ENCODE measurements around the gene DMXL1.

The DMXL1 gene

DNA sequence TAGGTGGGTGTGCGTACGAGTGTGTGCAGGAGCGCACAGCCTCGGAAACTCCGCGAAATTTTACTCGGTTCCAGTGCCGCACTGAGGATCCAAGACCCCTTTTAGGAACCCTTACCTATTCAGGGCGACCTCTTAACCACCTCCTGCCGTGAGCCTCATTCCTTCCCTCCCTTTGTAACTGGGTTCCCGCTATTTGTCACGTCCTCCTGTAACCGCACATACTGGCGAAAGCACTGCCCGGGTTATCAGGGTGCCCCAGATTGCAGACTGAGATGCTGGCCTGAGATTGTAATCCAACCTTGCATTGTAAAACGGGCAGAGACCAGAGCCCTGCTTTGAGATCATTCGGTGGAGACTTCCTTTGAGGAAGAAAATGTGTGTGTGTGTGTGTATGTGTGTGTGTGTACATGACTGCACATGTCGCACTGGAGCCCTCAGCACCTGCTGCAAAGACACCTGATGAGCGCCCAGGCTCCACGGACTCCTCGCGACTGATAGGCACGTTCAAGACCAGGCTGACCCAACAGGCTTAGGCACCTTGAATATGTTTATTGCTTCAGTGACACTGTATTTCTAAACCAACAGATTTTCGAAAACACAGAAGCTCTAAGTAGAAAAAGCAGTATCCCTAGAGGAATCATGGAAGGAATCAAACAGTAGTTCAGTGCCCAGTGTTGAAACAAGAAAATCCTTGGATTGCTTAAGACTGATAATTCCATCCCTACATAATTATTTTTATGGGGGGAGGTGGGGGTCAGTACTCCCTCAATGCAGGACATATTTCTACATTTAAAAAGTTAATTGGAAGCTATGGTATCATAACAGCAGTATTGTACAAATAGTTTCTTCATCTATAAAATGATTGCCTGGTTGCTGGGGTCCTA, 198.4 kb downstream of the DMXL1 start:
- DNase-seq = peak; percentile 68
- H3F3A ChIP-seq (ENCODE audit: insufficient read depth, low read length) = peaks cover 15% of the 10 kb centered on the region; the same call in 1 of the 2 replicates
- no peaks in the 10 kb centered on the region for H3K9me2 ChIP-seq (replicated peaks; ENCODE audit: insufficient read depth, low read length)
- no peaks in the 10 kb centered on the region for H3K36me3 ChIP-seq (replicated peaks; ENCODE audit: insufficient read depth, low read length)
- H3K4me1 ChIP-seq (ENCODE audit: low read length) = peaks cover 20% of the 10 kb centered on the region
- peaks cover 47% of the 10 kb centered on the region for H3K79me2 ChIP-seq (ENCODE audit: low read length)
- no peaks in the 10 kb centered on the region for H3K9me3 ChIP-seq (replicated peaks; ENCODE audit: insufficient read depth, low read length)
- H3K27ac ChIP-seq (ENCODE audit: low read length) = peak overlapping the region; percentile 75; the same call in 1 of the 2 replicates
- H2AFZ ChIP-seq (ENCODE audit: low read length) = peak overlapping the region; percentile 28
- H3K4me3 ChIP-seq (ENCODE audit: low read length) = peak overlapping the region; percentile 85
- TF ChIP-seq CTCF (IDR thresholded peaks at IDR 0.05; ENCODE audit: low read length) = no peak
- TF ChIP-seq EZH2phosphoT487 (IDR thresholded peaks at IDR 0.05; ENCODE audit: low read length) = no peak
- no peak for TF ChIP-seq EZH2 (optimal IDR thresholded peaks at IDR 0.05; ENCODE audit: low read depth, low read length)
- no peaks in the 10 kb centered on the region for H3K27me3 ChIP-seq (replicated peaks; ENCODE audit: insufficient read depth, low read length)
- no peaks in the 10 kb centered on the region for H4K20me1 ChIP-seq (ENCODE audit: insufficient read depth, low read length)
- peak overlapping the region; percentile 55 for H3K4me2 ChIP-seq (ENCODE audit: low read depth, low read length)
- peak overlapping the region; percentile 69 for H3K9ac ChIP-seq (ENCODE audit: low read length)

DNA sequence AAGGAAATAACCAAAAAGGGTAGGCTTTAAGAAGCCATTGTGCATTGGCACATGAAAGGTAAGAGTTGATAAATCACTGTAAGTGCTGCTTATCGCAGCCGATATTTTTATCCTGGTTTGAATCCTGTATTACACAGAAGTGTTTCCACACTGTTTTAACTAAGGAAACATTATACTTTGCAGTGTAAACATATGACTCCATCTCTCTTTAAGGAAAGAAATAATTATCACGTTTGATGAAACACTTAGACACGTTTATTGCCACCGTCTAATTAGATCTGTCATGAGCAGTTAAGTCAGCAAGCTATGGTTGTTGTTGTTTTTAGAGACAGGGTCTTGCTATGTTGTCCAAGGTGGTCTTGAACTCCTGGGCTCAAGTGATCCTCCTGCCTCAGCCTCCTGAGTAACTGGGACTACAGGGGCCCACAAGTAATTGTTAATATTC, 199.3 kb downstream of the DMXL1 start:
- Histone ChIP-seq H3K4me1 (ENCODE audit: low read length) (peaks cover 24% of the 10 kb centered on the region), H3F3A (ENCODE audit: insufficient read depth, low read length) (peaks cover 24% of the 10 kb centered on the region), H3K27me3 (replicated peaks; ENCODE audit: insufficient read depth, low read length) (no peaks in the 10 kb centered on the region), H3K4me2 (ENCODE audit: low read depth, low read length) (peak overlapping the region; percentile 55), H3K9ac (ENCODE audit: low read length) (no peak overlapping the region), H2AFZ (ENCODE audit: low read length) (no peak overlapping the region), H3K79me2 (ENCODE audit: low read length) (peaks cover 52% of the 10 kb centered on the region), H3K4me3 (ENCODE audit: low read length) (no peak overlapping the region), H3K9me3 (replicated peaks; ENCODE audit: insufficient read depth, low read length) (no peaks in the 10 kb centered on the region), H3K27ac (ENCODE audit: low read length) (no peak overlapping the region), H3K9me2 (replicated peaks; ENCODE audit: insufficient read depth, low read length) (no peaks in the 10 kb centered on the region), H3K36me3 (replicated peaks; ENCODE audit: insufficient read depth, low read length) (no peaks in the 10 kb centered on the region), H4K20me1 (ENCODE audit: insufficient read depth, low read length) (no peaks in the 10 kb centered on the region)
- TF ChIP-seq EZH2phosphoT487 (IDR thresholded peaks at IDR 0.05; ENCODE audit: low read length) (no peak), CTCF (IDR thresholded peaks at IDR 0.05; ENCODE audit: low read length) (no peak), EZH2 (optimal IDR thresholded peaks at IDR 0.05; ENCODE audit: low read depth, low read length) (no peak)
- DNase-seq = no peak

DNA sequence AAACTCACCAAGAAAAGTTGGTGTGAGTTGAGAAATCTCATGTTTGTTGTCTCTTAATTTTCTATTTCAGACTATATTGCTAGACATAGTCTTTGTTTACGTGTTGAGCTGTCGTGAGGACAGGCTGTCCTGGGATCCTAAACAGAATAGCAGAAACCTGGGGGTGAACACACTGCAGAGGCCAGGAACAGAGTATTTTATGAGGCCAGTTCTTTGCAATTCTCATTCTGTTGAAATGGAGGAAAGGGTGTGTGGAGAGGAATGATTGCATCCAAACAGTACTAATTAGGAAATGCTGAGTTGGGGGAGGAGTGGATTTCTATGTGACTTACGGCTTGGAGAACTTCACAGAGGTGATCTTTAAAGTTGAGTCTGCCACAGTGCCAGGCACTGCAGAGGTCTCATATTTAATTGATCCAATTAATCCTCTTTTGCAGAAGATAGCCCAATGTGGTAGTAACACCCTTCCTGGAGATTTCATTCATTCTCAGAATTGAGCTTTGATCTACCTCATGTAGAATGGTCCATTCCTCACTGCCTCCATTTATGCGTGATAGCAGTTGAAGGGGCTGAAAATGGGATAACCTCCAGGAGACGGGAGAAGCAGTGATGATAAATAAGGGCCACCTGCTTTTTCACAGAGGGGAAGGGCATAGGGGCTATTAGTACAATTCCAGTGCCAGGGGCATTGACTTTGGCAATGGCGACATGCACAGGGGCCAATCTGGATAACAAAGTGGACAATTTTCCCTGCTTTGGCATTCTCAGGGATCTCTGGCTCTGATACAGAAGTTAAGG, 200.3 kb downstream of the DMXL1 start:
- Histone ChIP-seq H3K9me3 (replicated peaks; ENCODE audit: insufficient read depth, low read length) (no peaks in the 10 kb centered on the region), H3K9me2 (replicated peaks; ENCODE audit: insufficient read depth, low read length) (no peaks in the 10 kb centered on the region), H3K4me1 (ENCODE audit: low read length) (peaks cover 34% of the 10 kb centered on the region), H3K4me2 (ENCODE audit: low read depth, low read length) (no peak overlapping the region), H3K79me2 (ENCODE audit: low read length) (peaks cover 52% of the 10 kb centered on the region), H3K4me3 (ENCODE audit: low read length) (no peak overlapping the region), H3K27ac (ENCODE audit: low read length) (no peak overlapping the region), H3F3A (ENCODE audit: insufficient read depth, low read length) (peaks cover 33% of the 10 kb centered on the region), H3K27me3 (replicated peaks; ENCODE audit: insufficient read depth, low read length) (no peaks in the 10 kb centered on the region), H3K36me3 (replicated peaks; ENCODE audit: insufficient read depth, low read length) (no peaks in the 10 kb centered on the region), H4K20me1 (ENCODE audit: insufficient read depth, low read length) (no peaks in the 10 kb centered on the region), H2AFZ (ENCODE audit: low read length) (no peak overlapping the region), H3K9ac (ENCODE audit: low read length) (no peak overlapping the region)
- TF ChIP-seq CTCF (IDR thresholded peaks at IDR 0.05; ENCODE audit: low read length) = no peak
- TF ChIP-seq EZH2phosphoT487 (IDR thresholded peaks at IDR 0.05; ENCODE audit: low read length) = no peak
- no peak for DNase-seq
